Erythroblast (primary cell): ENCODE results near the gene AACS.

Source experiments
- GATA1 ChIP-seq: IDR thresholded peaks from 2 replicates; pipeline ENCODE4 v1.6.1; 2011; ENCODE audit warnings: low read depth, mild to moderate bottlenecking, control low read depth, low read length, moderate library complexity
- POLR2A ChIP-seq: IDR thresholded peaks from 2 replicates; pipeline ENCODE4 v1.6.1; 2011; ENCODE audit warnings: mild to moderate bottlenecking, low read length

- TF ChIP-seq POLR2A (no peak), GATA1 (no peak)
Observed at GRCh38 chr12:125061229-125061628, 4.0 kb upstream of the AACS start.
